H9 (cell line): ENCODE results near the gene SHANK3. TPM values are rescaled to one million over a fixed set of nuclear protein-coding genes. Genes with fewer than 3 reads are reported as not detected.
A peak's percentile ranks its signal among the peaks of the same experiment; 100 is the strongest.

Experiments
- DNase-seq: peaks from one replicate; pipeline ENCODE4 v3.0.0-alpha.2; 2017
- H2AFZ ChIP-seq: one replicate; pipeline ENCODE4 v1.6.1; 2013; ENCODE audit warnings: mild to moderate bottlenecking, low read length, control low read depth, moderate library complexity
- H2AK5ac ChIP-seq: 2 replicates; pipeline ENCODE4 v1.6.1; 2013; ENCODE audit warnings: low read length, control low read depth, mixed read lengths; ENCODE audit not compliant: insufficient read length
- H2BK120ac ChIP-seq: one replicate; pipeline ENCODE4 v1.6.1; 2013; ENCODE audit warnings: low read depth, mild to moderate bottlenecking, low read length, control low read depth, inconsistent platforms; ENCODE audit not compliant: poor library complexity, severe bottlenecking
- H2BK12ac ChIP-seq: 2 replicates; pipeline ENCODE4 v1.6.1; 2013; ENCODE audit warnings: low read length, control low read depth, mixed read lengths, low read depth; ENCODE audit not compliant: insufficient read length
- H2BK15ac ChIP-seq: 2 replicates; pipeline ENCODE4 v1.6.1; 2013; ENCODE audit warnings: low read depth, low read length, control low read depth
- H2BK20ac ChIP-seq: one replicate; pipeline ENCODE4 v1.6.1; 2013; ENCODE audit warnings: low read depth, mild to moderate bottlenecking, low read length, control low read depth, inconsistent platforms; ENCODE audit not compliant: poor library complexity, severe bottlenecking
- H2BK5ac ChIP-seq: 2 replicates; pipeline ENCODE4 v1.6.1; 2013; ENCODE audit warnings: low read length, control low read depth, mixed read lengths; ENCODE audit not compliant: insufficient read length
- H3K14ac ChIP-seq: 2 replicates; pipeline ENCODE4 v1.6.1; 2013; ENCODE audit warnings: low read length, control low read depth; ENCODE audit not compliant: insufficient read depth
- H3K18ac ChIP-seq: 2 replicates; pipeline ENCODE4 v1.6.1; 2013; ENCODE audit warnings: low read depth, mild to moderate bottlenecking, mixed read lengths, low read length, control low read depth; ENCODE audit not compliant: insufficient read length
- H3K23ac ChIP-seq: 2 replicates; pipeline ENCODE4 v1.6.1; 2013; ENCODE audit warnings: low read length, control low read depth, mixed read lengths, low read depth; ENCODE audit not compliant: insufficient read length
- H3K23me2 ChIP-seq: 2 replicates; pipeline ENCODE4 v1.6.1; 2013; ENCODE audit warnings: low read depth, mild to moderate bottlenecking, mixed read lengths, low read length, control low read depth; ENCODE audit not compliant: insufficient read length, poor library complexity, severe bottlenecking
- H3K27ac ChIP-seq: 2 replicates; pipeline ENCODE4 v1.5.1; 2013; ENCODE audit warnings: low read length, control low read depth, mixed read lengths, low read depth; ENCODE audit not compliant: insufficient read length
- H3K27me3 ChIP-seq: 2 replicates; pipeline ENCODE4 v1.6.1; 2013; ENCODE audit warnings: low read length, control low read depth, inconsistent platforms; ENCODE audit not compliant: insufficient read depth
- H3K4ac ChIP-seq: 2 replicates; pipeline ENCODE4 v1.6.1; 2013; ENCODE audit warnings: low read depth, mild to moderate bottlenecking, control low read depth, inconsistent platforms, low read length, moderate library complexity
- H3K4me1 ChIP-seq: 2 replicates; pipeline ENCODE4 v1.6.1; 2013; ENCODE audit warnings: low read length, control low read depth, inconsistent platforms; ENCODE audit not compliant: insufficient read depth
- H3K4me2 ChIP-seq: 2 replicates; pipeline ENCODE4 v1.6.1; 2013; ENCODE audit warnings: low read length, control low read depth, mixed read lengths; ENCODE audit not compliant: insufficient read length, insufficient read depth
- H3K56ac ChIP-seq: 2 replicates; pipeline ENCODE4 v1.6.1; 2013; ENCODE audit warnings: low read depth, mild to moderate bottlenecking, mixed read lengths, low read length, control low read depth; ENCODE audit not compliant: insufficient read length
- H3K79me1 ChIP-seq: 2 replicates; pipeline ENCODE4 v1.6.1; 2013; ENCODE audit warnings: low read depth, mild to moderate bottlenecking, moderate library complexity, low read length, control low read depth, inconsistent platforms; ENCODE audit not compliant: insufficient read depth, poor library complexity, severe bottlenecking
- H3K79me2 ChIP-seq: 2 replicates; pipeline ENCODE4 v1.6.1; 2013; ENCODE audit warnings: low read length, control low read depth, inconsistent platforms; ENCODE audit not compliant: insufficient read depth
- H3K9ac ChIP-seq: 2 replicates; pipeline ENCODE4 v1.6.1; 2013; ENCODE audit warnings: low read length, control low read depth, mixed read lengths; ENCODE audit not compliant: insufficient read length; ENCODE audit errors: extremely low read depth
- H3K9me3 ChIP-seq: one replicate; pipeline ENCODE4 v1.6.1; 2013; ENCODE audit warnings: low read depth, low read length, inconsistent platforms; ENCODE audit not compliant: control insufficient read depth
- H3T11ph ChIP-seq: one replicate; pipeline ENCODE4 v1.6.1; 2013; ENCODE audit warnings: mild to moderate bottlenecking, low read length, control low read depth, inconsistent platforms
- H4K20me1 ChIP-seq: one replicate; pipeline ENCODE4 v1.6.1; 2013; ENCODE audit not compliant: control insufficient read depth, insufficient read length, insufficient read depth
- H4K5ac ChIP-seq: 2 replicates; pipeline ENCODE4 v1.6.1; 2013; ENCODE audit warnings: low read depth, mild to moderate bottlenecking, mixed read lengths, low read length, control low read depth; ENCODE audit not compliant: insufficient read length
- H4K8ac ChIP-seq: replicated peaks from 2 replicates; pipeline ENCODE4 v1.6.1; 2013; ENCODE audit warnings: low read length, control low read depth, mixed read lengths, low read depth; ENCODE audit not compliant: insufficient read length
- H4K91ac ChIP-seq: 2 replicates; pipeline ENCODE4 v1.6.1; 2013; ENCODE audit warnings: low read depth, mild to moderate bottlenecking, moderate library complexity, mixed read lengths, low read length, control low read depth; ENCODE audit not compliant: insufficient read length
- H3K27ac Mint-ChIP-seq, 3 experiments: 2 replicates in 2 of 3; 3 replicates in 1 of 3; pipeline ENCODE4 v1.8.0; 2020 to 2021; ENCODE audit warnings: mixed read lengths in 3 of 3, mild to moderate bottlenecking in 1 of 3, moderate library complexity in 1 of 3
- H3K27me3 Mint-ChIP-seq: 2 replicates; pipeline ENCODE4 v1.8.0; 2021; ENCODE audit warnings: low read depth, mild to moderate bottlenecking, moderate library complexity, mixed read lengths
- H3K36me3 Mint-ChIP-seq, 3 experiments: 2 replicates in 2 of 3; 3 replicates in 1 of 3; pipeline ENCODE4 v1.8.0; 2020 to 2021; ENCODE audit warnings: low read depth in 3 of 3, mixed read lengths in 3 of 3; ENCODE audit not compliant: insufficient read depth in 1 of 3
- H3K4me1 Mint-ChIP-seq, 2 experiments: 2 replicates each; pipeline ENCODE4 v1.8.0; 2020; ENCODE audit warnings: mixed read lengths in 2 of 2
- H3K4me3 Mint-ChIP-seq, 2 experiments: 2 replicates in 1 of 2; 3 replicates in 1 of 2; pipeline ENCODE4 v1.8.0; 2020 to 2021; ENCODE audit warnings: mild to moderate bottlenecking in 2 of 2, mixed read lengths in 2 of 2, moderate library complexity in 1 of 2
- H3K9me3 Mint-ChIP-seq, 2 experiments: 2 replicates in 1 of 2; 3 replicates in 1 of 2; pipeline ENCODE4 v1.8.0; 2020; ENCODE audit warnings: mild to moderate bottlenecking in 2 of 2, mixed read lengths in 2 of 2, moderate library complexity in 1 of 2
- WGBS: extraction: QIAGEN DNeasy Blood & Tissue Kit; methylation state at CpG from one replicate; pipeline ENCODE4 v1.1.7; 2013; ENCODE audit warnings: missing lambda C conversion rate, low lambda C conversion rate, mixed read lengths; ENCODE audit not compliant: insufficient read length; ENCODE audit errors: extremely low coverage; 5-methylcytosine and 5-hydroxymethylcytosine counted together
- total RNA-seq: library from RNA; stranded (reverse); gene quantifications from 2 replicates; pipeline ENCODE4 v1.2.1, GENCODE V29; 2021
- TF ChIP-seq, protein P1 (sequence below): fragments of 200-600 bp; sonication (generic); conservative IDR thresholded peaks from 3 replicates; pipeline ENCODE4 v1.8.0; 2021; ENCODE audit warnings: antibody characterized with exemption, mild to moderate bottlenecking

Gene SHANK3
- total RNA-seq, 1 experiment from 2014 or later, result 8.7 TPM

DNA sequence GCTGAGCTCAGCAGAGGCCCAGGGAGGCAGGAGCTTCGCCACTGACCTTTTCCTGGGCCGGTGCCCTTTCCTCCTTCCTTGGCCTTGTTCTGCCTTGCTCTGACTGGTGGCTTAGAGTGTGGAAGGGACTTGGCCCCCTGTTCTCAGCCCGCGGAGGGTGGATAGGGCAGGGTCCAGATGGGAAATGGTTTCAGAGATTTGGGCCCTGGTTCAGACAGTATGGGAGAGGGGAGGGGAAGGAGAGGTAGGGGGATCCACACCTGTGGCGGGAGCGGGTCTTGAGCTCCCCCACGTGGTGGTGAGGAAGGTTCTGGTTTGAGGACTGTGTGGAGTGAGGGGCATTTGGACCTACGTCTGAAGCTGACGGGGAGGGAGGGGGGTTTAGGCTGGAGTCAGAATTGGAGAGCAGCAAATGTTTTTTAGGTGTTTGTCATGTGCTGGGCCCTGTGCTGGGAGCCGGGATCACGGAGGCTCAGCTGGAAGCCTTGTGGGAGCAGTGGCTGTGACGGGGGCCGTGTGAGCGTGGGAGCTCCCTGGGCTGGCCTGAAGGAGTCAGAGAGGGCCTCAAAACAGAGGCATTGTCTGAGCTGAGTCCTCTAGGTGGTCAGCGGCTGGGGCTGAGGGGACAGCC is 27.2 kb downstream of the SHANK3 start:
- no CpG with 5 or more reads among the region's 15 CpGs for WGBS
- peak; percentile 58 for DNase-seq
- Mint-ChIP-seq H3K4me1 (peaks cover 2 to 20% of the 10 kb centered on the region in 2 experiments), H3K36me3 (peaks cover 0 to 9% (median 4%) of the 10 kb centered on the region in 3 experiments; a peak in 4 of 7 replicates), H3K27ac (no peak overlapping the region), H3K27me3 (peaks cover 46% of the 10 kb centered on the region), H3K4me3 (peak overlapping the region; percentile 27 to 64; a peak in 2 of 5 replicates), H3K9me3 (no peaks in the 10 kb centered on the region)
- Histone ChIP-seq H3K4me1 (no peaks in the 10 kb centered on the region), H3T11ph (no peak overlapping the region), H3K14ac (no peak overlapping the region), H3K4me2 (no peak overlapping the region), H3K23ac (no peak overlapping the region), H3K9me3 (no peaks in the 10 kb centered on the region), H2BK15ac (no peak overlapping the region), H3K79me1 (no peaks in the 10 kb centered on the region), H3K4ac (no peak overlapping the region), H2BK5ac (no peak overlapping the region), H3K18ac (no peak overlapping the region), H4K91ac (no peak overlapping the region), H2BK12ac (no peak overlapping the region), H2BK20ac (no peak overlapping the region), H3K56ac (no peak overlapping the region), H4K5ac (no peak overlapping the region), H3K79me2 (no peaks in the 10 kb centered on the region), H3K27me3 (peaks cover 5% of the 10 kb centered on the region; the same call in 1 of the 2 replicates), H2BK120ac (no peak overlapping the region), H3K9ac (no peak overlapping the region), H3K23me2 (peaks cover 8% of the 10 kb centered on the region), H4K8ac (no peak overlapping the region), H2AK5ac (no peak overlapping the region), H2AFZ (no peak overlapping the region), H3K27ac (no peak overlapping the region), H4K20me1 (no peaks in the 10 kb centered on the region)
- TF ChIP-seq, protein P1, sequence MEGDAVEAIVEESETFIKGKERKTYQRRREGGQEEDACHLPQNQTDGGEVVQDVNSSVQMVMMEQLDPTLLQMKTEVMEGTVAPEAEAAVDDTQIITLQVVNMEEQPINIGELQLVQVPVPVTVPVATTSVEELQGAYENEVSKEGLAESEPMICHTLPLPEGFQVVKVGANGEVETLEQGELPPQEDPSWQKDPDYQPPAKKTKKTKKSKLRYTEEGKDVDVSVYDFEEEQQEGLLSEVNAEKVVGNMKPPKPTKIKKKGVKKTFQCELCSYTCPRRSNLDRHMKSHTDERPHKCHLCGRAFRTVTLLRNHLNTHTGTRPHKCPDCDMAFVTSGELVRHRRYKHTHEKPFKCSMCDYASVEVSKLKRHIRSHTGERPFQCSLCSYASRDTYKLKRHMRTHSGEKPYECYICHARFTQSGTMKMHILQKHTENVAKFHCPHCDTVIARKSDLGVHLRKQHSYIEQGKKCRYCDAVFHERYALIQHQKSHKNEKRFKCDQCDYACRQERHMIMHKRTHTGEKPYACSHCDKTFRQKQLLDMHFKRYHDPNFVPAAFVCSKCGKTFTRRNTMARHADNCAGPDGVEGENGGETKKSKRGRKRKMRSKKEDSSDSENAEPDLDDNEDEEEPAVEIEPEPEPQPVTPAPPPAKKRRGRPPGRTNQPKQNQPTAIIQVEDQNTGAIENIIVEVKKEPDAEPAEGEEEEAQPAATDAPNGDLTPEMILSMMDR, result peak; percentile 68
